AG09319 (cell line): ENCODE results near the gene CDKN2B-AS1.

ENCODE experiments used
- DNase-seq: peaks from one replicate; pipeline ENCODE4 v3.0.0-alpha.2; 2010; ENCODE audit warnings: low read depth; ENCODE audit errors: extremely low read depth
- TF ChIP-seq, protein P1 (sequence below): IDR thresholded peaks from 2 replicates; pipeline ENCODE4 v1.5.1; 2011; ENCODE audit warnings: low read depth, mild to moderate bottlenecking, inconsistent platforms, low read length, moderate library complexity

Gene CDKN2B-AS1

DNA sequence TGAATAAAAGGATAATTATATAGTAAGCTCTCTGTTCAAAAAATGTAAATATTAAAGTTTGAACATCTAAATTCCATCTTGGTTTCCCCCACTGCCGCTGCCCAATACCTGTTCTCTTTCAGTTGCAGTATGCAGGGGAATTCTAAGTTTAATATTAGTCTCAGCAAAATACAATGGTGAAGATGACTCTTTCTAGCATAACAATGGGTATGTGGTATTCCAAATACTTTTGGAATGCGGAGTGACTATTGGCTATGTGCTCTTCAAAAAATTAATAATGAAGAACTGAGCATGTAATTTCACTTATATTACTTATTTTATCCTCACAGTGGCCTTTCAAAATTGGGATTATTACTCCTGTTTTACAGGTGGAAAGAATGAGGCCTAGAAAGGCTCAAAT, 3.4 kb downstream of the CDKN2B-AS1 start:
- TF ChIP-seq, protein P1, sequence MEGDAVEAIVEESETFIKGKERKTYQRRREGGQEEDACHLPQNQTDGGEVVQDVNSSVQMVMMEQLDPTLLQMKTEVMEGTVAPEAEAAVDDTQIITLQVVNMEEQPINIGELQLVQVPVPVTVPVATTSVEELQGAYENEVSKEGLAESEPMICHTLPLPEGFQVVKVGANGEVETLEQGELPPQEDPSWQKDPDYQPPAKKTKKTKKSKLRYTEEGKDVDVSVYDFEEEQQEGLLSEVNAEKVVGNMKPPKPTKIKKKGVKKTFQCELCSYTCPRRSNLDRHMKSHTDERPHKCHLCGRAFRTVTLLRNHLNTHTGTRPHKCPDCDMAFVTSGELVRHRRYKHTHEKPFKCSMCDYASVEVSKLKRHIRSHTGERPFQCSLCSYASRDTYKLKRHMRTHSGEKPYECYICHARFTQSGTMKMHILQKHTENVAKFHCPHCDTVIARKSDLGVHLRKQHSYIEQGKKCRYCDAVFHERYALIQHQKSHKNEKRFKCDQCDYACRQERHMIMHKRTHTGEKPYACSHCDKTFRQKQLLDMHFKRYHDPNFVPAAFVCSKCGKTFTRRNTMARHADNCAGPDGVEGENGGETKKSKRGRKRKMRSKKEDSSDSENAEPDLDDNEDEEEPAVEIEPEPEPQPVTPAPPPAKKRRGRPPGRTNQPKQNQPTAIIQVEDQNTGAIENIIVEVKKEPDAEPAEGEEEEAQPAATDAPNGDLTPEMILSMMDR, result no peak
- no peak for DNase-seq

DNA sequence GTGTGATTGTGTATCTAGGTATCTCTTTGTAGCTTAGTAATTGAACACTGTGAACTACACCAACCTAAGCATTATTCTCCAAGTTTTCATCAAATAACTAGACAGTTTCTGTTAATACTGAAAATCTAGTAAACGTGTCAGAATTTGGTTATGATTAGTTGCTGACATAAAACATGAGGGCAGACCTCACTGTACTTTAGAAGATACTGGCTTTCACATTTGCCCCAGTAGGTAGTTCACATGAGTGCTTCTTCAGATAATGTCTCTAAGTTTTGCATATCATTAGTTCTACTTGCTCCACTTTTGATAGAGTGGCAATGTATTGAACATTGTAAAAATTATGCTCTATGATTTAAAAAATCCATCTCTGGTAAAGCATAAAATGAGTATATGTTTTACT, 7.4 kb downstream of the CDKN2B-AS1 start:
- TF ChIP-seq, protein P1, result no peak
- DNase-seq, result no peak

DNA sequence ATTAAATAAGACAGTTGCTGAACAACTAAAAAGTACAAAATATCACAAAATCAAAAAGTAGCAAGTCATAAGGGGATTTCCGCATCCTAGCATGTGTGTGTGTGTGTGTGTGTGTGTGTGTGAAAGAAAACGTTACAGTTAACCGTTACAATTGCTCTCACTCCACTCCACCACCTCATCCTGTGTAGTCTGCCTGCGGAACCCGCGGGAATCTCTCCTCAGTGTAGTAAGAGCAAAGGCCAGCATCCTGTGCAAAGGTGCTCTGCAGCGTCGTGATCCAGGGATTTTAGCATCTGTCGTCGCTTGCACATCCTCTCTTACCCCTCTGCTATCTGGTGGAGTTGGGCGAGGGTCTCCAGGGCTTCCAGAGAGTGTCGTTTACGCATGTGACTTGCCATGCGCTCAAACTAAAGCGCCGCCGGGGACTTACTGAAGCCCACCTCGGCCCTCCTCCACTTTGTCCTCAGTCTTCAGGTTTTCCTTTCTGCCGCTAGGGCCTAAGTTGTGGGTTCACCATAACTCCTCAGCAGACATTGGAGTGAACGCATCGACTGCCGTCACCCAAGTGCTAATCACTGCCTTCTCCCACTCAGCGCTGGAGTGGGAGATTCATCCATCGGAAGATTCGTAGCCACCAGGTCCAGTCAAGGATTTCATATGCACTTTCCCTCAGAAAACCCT, 10.6 kb downstream of the CDKN2B-AS1 start:
- TF ChIP-seq, protein P1, result no peak
- no peak for DNase-seq

DNA sequence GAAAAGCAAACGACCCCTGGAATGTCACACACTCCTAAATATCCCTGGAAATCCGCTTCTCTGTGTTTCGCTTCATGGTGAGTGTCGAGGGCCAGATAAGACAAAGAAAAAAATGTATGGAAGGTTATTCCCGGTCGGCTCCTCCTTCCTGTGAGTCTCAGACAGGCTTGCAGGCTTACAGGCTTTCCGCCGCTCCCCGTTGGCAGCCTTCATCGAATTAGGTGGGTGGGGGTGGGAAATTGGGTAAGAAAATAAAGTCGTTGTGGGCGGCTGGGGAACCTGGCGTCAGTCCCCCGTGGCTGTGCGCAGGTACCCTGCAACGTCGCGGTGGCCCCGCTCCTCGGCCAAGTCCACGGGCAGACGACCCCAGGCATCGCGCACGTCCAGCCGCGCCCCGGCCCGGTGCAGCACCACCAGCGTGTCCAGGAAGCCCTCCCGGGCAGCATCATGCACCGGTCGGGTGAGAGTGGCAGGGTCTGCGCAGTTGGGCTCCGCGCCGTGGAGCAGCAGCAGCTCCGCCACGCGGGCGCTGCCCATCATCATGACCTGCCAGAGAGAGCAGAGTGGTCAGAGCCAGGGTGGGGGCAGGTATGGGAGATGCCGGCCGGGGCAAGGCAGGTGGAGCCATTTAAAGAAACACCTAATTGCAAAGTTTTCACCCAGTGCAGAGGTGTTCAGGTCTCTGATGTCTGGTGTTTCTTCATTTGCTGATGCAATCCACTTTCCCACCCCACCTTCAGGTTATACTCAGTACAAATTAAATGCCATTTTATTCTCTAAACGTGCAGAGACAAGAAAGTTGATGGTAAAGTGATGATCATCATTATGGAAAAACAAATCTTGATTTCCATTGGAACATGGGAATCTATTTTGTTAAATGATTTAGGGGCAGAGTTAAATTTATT, 11.4 kb downstream of the CDKN2B-AS1 start:
- no peak for DNase-seq
- TF ChIP-seq, protein P1, result no peak

DNA sequence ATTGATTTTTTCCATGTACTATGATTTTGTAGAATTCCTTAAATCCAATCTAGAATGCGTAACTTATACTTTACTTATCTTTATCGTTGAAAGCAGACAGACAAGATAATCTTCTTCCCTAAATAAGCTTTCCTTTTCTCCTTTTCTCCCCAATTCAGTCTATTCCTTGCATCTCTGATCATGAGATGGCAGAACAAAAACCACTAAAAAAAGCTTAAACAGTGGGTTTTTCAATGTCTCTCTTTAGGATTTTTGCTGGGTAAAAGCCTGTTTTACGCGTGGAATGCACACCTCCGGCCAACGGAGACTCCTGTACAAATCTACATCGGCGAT, 13.8 kb downstream of the CDKN2B-AS1 start:
- DNase-seq, result no peak
- TF ChIP-seq, protein P1, result no peak

DNA sequence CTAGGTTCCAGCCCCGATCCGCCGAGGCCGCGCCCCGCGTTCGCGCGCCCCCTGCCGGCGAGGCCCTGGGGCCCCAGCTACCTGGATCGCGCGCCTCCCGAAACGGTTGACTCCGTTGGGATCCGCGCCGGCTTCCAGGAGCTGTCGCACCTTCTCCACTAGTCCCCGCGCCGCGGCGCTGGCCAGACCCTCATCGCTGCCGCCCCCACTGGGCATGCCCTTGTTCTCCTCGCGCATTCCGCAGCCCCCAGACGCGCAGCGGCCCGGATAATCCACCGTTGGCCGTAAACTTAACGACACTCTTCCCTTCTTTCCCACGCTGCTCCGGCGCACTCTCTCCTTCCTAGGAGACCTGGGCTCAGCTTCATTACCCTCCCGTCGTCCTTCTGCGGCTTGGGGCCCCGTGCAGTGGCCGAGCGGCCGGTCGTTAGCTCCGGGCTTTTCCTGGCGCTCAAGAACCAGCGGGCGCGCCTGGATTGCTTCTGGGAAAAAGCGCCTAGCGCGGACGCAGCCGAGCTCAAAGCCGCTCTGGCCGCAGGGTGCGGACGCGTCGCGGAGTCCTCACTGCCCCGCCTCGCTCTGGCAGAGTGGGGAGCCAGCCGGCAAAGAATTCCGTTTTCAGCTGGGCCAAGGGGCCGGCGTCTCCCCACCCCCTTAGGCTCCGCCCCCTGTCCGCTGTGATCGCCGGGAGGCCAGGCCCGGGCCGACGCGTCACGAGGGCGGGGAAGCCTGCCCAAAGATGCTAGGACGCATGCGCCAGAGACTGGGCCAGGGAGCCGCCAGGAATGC, 14.3 kb downstream of the CDKN2B-AS1 start, which contains the start of gene CDKN2B:
CDKN2B (minus strand) TSS at position 589 of the 789 bp plus-strand sequence; CDS start at position 237, 352 bp downstream.
- TF ChIP-seq, protein P1, result peak; percentile 60
- peak; percentile 95 for DNase-seq
